KMS-11 (cell line): ENCODE measurements around the gene BCL2L1.

ENCODE experiments used
- H2AFZ ChIP-seq: fragments of 200-600 bp; sonication (generic); 2 replicates; pipeline ENCODE4 v1.6.1; 2016; ENCODE audit warnings: antibody characterized with exemption, mixed run types, low read depth
- H3K27ac ChIP-seq: fragments of 200-600 bp; sonication (generic); 2 replicates; pipeline ENCODE4 v1.6.1; 2016; ENCODE audit warnings: mild to moderate bottlenecking, mixed run types
- H3K27me3 ChIP-seq: fragments of 200-600 bp; sonication (generic); 2 replicates; pipeline ENCODE4 v1.6.1; 2017; ENCODE audit warnings: mild to moderate bottlenecking, low read depth, mixed run types, moderate library complexity; ENCODE audit not compliant: insufficient read depth
- H3K36me3 ChIP-seq: fragments of 200-600 bp; sonication (generic); 2 replicates; pipeline ENCODE4 v1.6.1; 2017; ENCODE audit warnings: mild to moderate bottlenecking, mixed run types; ENCODE audit not compliant: insufficient read depth
- H3K4me1 ChIP-seq: fragments of 200-600 bp; sonication (generic); 2 replicates; pipeline ENCODE4 v1.6.1; 2016; ENCODE audit warnings: mild to moderate bottlenecking, low read depth, mixed run types; ENCODE audit not compliant: poor library complexity, severe bottlenecking
- H3K4me2 ChIP-seq: fragments of 200-600 bp; sonication (generic); 2 replicates; pipeline ENCODE4 v1.7.0; 2016; ENCODE audit warnings: mild to moderate bottlenecking, mixed run types
- H3K4me3 ChIP-seq: fragments of 200-600 bp; sonication (generic); IDR thresholded peaks from 2 replicates; pipeline ENCODE4 v1.6.1; 2017; ENCODE audit warnings: low read depth, low read length, mixed read lengths; ENCODE audit not compliant: insufficient read depth
- H3K79me2 ChIP-seq: fragments of 200-600 bp; sonication (generic); 2 replicates; pipeline ENCODE4 v1.6.1; 2016; ENCODE audit warnings: low read depth, mixed run types; ENCODE audit not compliant: insufficient read depth
- H3K9ac ChIP-seq: fragments of 200-600 bp; sonication (generic); 2 replicates; pipeline ENCODE4 v1.6.1; 2016; ENCODE audit warnings: mild to moderate bottlenecking, mixed run types
- H4K20me1 ChIP-seq: fragments of 200-600 bp; sonication (generic); 2 replicates; pipeline ENCODE4 v1.6.1; 2016; ENCODE audit warnings: mild to moderate bottlenecking, mixed run types; ENCODE audit not compliant: insufficient read depth
- CTCF ChIP-seq: fragments of 200-600 bp; sonication (generic); conservative IDR thresholded peaks from 2 replicates; pipeline ENCODE4 v1.6.1; 2017; ENCODE audit warnings: low read depth, mild to moderate bottlenecking, antibody characterized with exemption, low read length, moderate library complexity, mixed read lengths

Gene BCL2L1

GRCh38 chr20:31666258-31667042 is 56.2 kb downstream of the BCL2L1 start:
- Histone ChIP-seq H3K36me3 (no peaks in the 10 kb centered on the region; the same call in 1 of the 2 replicates), H3K9ac (no peak overlapping the region), H3K4me1 (peaks cover 19% of the 10 kb centered on the region), H3K79me2 (no peaks in the 10 kb centered on the region), H4K20me1 (no peaks in the 10 kb centered on the region), H3K27ac (no peak overlapping the region), H3K27me3 (no peaks in the 10 kb centered on the region), H3K4me2 (no peak overlapping the region), H2AFZ (no peak overlapping the region), H3K4me3 (no peak overlapping the region)
- no peak for TF ChIP-seq CTCF

- Histone ChIP-seq H3K4me2 (no peak overlapping the region), H3K4me1 (peaks cover 26% of the 10 kb centered on the region), H3K27me3 (no peaks in the 10 kb centered on the region), H4K20me1 (no peaks in the 10 kb centered on the region), H3K36me3 (no peaks in the 10 kb centered on the region; the same call in 1 of the 2 replicates), H3K4me3 (no peak overlapping the region), H3K27ac (no peak overlapping the region), H3K79me2 (no peaks in the 10 kb centered on the region), H3K9ac (no peak overlapping the region), H2AFZ (no peak overlapping the region)
- no peak for TF ChIP-seq CTCF
These were observed 56.9 kb downstream of the BCL2L1 start for GRCh38 chr20:31665753-31666152.

- no peak overlapping the region for H3K4me2 ChIP-seq
- H3K4me1 ChIP-seq: peaks cover 27% of the 10 kb centered on the region
- no peak overlapping the region for H2AFZ ChIP-seq
- H3K4me3 ChIP-seq: no peak overlapping the region
- H3K36me3 ChIP-seq: no peaks in the 10 kb centered on the region; the same call in 1 of the 2 replicates
- no peak for TF ChIP-seq CTCF
- no peaks in the 10 kb centered on the region for H3K79me2 ChIP-seq
- no peaks in the 10 kb centered on the region for H4K20me1 ChIP-seq
- H3K9ac ChIP-seq: no peak overlapping the region
- H3K27ac ChIP-seq: no peak overlapping the region
- H3K27me3 ChIP-seq: no peaks in the 10 kb centered on the region
These were observed 57.8 kb downstream of the BCL2L1 start for GRCh38 chr20:31664696-31665354.

- Histone ChIP-seq H4K20me1 (no peaks in the 10 kb centered on the region), H3K9ac (no peak overlapping the region), H3K79me2 (no peaks in the 10 kb centered on the region), H2AFZ (no peak overlapping the region), H3K4me2 (no peak overlapping the region), H3K4me1 (peaks cover 27% of the 10 kb centered on the region), H3K4me3 (no peak overlapping the region), H3K27ac (no peak overlapping the region), H3K36me3 (no peaks in the 10 kb centered on the region), H3K27me3 (no peaks in the 10 kb centered on the region)
- no peak for TF ChIP-seq CTCF
These were observed 58.6 kb downstream of the BCL2L1 start for GRCh38 chr20:31663838-31664695.
